ENCODE results near the gene RNF169. TPM values are rescaled to one million over a fixed set of nuclear protein-coding genes. Genes with fewer than 3 reads are reported as not detected.

Gene RNF169
- total RNA-seq, 4 donors from 2014 or later: 16.2 to 26.6 (median 20.6) TPM

DNA sequence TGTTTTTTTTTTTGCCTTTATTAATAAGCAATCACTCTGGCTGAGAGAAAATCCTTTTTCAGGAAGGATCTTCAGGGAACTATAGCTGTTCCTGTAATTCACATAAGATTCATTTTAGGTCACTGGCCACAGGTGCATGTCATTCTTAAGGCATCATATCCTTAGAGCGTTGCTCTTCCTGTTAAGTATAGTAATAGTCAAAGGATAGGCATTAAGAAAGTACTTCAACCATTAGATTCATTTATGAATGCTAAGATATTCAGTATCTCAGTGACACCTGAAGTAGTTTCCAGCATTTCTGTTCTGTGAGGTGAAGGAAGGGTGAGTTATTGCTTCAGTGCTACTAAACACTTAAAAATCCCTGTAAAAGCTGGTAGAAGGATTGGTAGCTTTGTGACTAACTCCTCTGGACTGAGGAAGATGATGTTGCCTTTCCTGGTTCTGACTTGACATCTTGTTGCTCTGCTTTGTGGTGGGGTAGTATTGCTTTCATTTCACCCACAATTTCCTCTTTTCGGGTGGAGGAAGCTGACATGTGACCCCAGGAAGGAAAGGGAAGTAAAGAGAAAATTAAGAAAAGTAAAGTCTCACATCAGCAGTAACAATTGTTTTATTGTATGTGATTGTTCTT, 34.7 kb downstream of the RNF169 start:
- intact Hi-C loops (cut with DNase I): no loop called here
- WGBS: 74% methylated on average over 2 of the region's 2 CpGs
- no peak overlapping the region for H3K4me3 ChIP-seq
- DNase-seq (ENCODE audit: extremely low spot score): no peak
- no peaks in the 10 kb centered on the region for H3K9me3 ChIP-seq
- no peaks in the 10 kb centered on the region for H3K36me3 ChIP-seq
- H3K27me3 ChIP-seq: no peaks in the 10 kb centered on the region
- H3K27ac ChIP-seq (replicated peaks in 1 of 4): no peak overlapping the region
- peaks cover 4 to 55% (median 54%) of the 10 kb centered on the region in 4 donors for H3K4me1 ChIP-seq
- no peak for TF ChIP-seq POLR2A (IDR thresholded peaks at IDR 0.05; ENCODE audit: low read depth)
- TF ChIP-seq EP300 (IDR thresholded peaks at IDR 0.05): no peak
- no peak for TF ChIP-seq CTCF (IDR thresholded peaks at IDR 0.05)
- TF ChIP-seq POLR2AphosphoS5 (IDR thresholded peaks at IDR 0.05): no peak

DNA sequence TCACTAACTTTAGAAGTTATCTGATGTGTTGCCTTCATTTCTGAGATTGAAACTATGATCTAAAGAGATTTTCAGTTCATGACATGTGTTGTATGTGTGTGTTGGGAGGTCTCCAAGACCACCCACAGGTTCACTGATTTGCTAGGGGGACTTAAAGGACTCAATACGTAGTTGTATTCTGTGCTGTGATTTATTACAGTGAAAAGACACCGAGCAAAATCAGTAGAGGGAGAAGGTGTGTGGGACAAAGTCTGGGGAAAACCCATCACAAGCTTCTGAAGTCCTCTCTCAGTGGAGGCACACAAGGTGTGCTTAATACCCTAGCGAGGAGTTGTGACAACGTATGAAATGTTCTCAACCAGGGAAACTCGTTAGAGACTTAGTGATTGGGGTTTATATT, 35.6 kb downstream of the RNF169 start:
- 72% methylated on average over 5 of the region's 5 CpGs for WGBS
- Histone ChIP-seq H3K9me3 (no peaks in the 10 kb centered on the region), H3K27ac (replicated peaks in 1 of 4) (no peak overlapping the region), H3K4me1 (peaks cover 4 to 51% (median 50%) of the 10 kb centered on the region in 4 donors), H3K27me3 (no peaks in the 10 kb centered on the region), H3K36me3 (no peaks in the 10 kb centered on the region), H3K4me3 (no peak overlapping the region)
- TF ChIP-seq CTCF (IDR thresholded peaks at IDR 0.05) (no peak), POLR2AphosphoS5 (IDR thresholded peaks at IDR 0.05) (no peak), EP300 (IDR thresholded peaks at IDR 0.05) (no peak), POLR2A (IDR thresholded peaks at IDR 0.05; ENCODE audit: low read depth) (no peak)
- DNase-seq (ENCODE audit: extremely low spot score): no peak
- intact Hi-C loops (cut with DNase I): no loop called here

DNA sequence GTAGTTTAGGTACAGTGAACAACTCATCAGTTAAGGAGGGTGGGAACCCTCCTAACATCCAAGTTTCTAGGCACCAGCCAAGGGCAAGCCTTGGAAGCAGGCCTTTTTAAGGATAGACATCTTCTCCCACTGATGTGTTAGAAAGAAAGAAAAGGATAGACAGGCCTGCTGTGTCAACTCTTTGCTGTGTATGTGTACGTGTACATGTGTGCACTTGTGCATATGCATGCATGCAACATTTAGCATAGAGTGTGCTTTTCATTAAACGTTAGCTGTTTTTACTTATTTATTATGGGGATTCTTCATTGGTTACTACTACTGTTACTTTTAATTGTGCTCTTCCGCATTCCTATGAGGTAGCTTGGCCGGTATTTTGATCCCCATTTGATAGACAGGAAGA, 36.1 kb downstream of the RNF169 start:
- no peaks in the 10 kb centered on the region for H3K9me3 ChIP-seq
- intact Hi-C loops (cut with DNase I): no loop called here
- peaks cover 4 to 49% (median 48%) of the 10 kb centered on the region in 4 donors for H3K4me1 ChIP-seq
- no peak overlapping the region for H3K27ac ChIP-seq (replicated peaks in 1 of 4)
- peaks cover 0 to 2% (median 2%) of the 10 kb centered on the region in 4 donors for H3K36me3 ChIP-seq
- no peak for DNase-seq (ENCODE audit: extremely low spot score)
- H3K4me3 ChIP-seq: no peak overlapping the region
- no peak for TF ChIP-seq CTCF (IDR thresholded peaks at IDR 0.05)
- no peak for TF ChIP-seq POLR2A (IDR thresholded peaks at IDR 0.05; ENCODE audit: low read depth)
- no peak for TF ChIP-seq POLR2AphosphoS5 (IDR thresholded peaks at IDR 0.05)
- no peak for TF ChIP-seq EP300 (IDR thresholded peaks at IDR 0.05)
- 92% methylated on average over 4 of the region's 4 CpGs for WGBS
- no peaks in the 10 kb centered on the region for H3K27me3 ChIP-seq

- H3K27me3 ChIP-seq: no peaks in the 10 kb centered on the region
- no peak for DNase-seq (ENCODE audit: extremely low spot score)
- H3K4me1 ChIP-seq: peaks cover 0 to 34% (median 30%) of the 10 kb centered on the region in 4 donors
- no peak overlapping the region for H3K27ac ChIP-seq (replicated peaks in 1 of 4)
- no peak overlapping the region for H3K4me3 ChIP-seq
- H3K36me3 ChIP-seq: peaks cover 7 to 21% (median 20%) of the 10 kb centered on the region in 4 donors
- TF ChIP-seq EP300 (IDR thresholded peaks at IDR 0.05) (no peak), POLR2A (IDR thresholded peaks at IDR 0.05; ENCODE audit: low read depth) (no peak), CTCF (IDR thresholded peaks at IDR 0.05) (no peak), POLR2AphosphoS5 (IDR thresholded peaks at IDR 0.05) (no peak)
- intact Hi-C loops (cut with DNase I): no loop called here
- H3K9me3 ChIP-seq: no peaks in the 10 kb centered on the region
Measured at GRCh38 chr11:74786574-74786973, 37.9 kb downstream of the RNF169 start.
